Dedifferentiated amniotic fluid mesenchymal stem cell (primary cell): Measurements from ENCODE around the gene KLHL26.

Experiments
- DNase-seq: peaks from one replicate; pipeline ENCODE4 v3.0.0-alpha.2; 2016; ENCODE audit errors: extremely low spot score

The KLHL26 gene

DNA sequence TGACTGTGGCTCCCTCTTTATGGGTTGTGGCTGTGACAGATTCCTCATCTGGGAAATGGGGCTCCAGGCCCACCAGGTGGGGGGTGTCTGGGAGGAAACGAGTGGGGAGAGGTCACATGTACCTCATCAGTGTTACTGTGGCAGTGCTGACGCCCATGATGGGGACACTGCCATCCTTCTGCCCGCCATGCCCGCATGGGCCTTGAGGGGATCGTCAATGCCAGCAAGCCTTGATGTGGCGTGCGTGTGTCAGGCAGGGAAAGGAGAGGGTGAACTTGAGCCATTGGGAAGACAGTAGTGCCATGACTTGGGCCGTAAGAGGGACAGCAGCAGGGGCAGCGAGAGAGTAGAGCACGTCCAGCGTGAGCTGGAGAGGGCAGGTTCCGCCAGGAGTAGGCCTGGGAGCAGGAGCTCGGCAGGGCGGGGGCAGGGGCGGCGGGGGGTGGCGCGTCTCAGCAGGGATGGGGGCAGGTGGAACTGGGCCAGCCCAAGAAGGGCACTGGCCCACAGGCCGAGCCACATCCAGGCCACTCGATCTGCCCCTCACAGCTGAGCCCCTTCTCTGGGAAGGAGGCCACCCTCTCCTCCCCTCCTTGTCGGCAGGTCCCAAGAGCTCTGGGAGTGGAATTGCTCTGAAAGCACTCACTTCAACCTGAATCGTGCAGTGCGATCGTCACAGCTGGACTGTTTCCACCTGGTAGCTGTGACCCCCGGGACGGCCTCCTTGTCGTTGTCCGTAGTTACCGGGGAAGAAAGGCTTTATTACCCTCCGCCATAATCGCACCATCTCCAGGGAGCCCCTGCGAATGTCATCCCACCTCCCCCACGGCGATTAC is 9.9 kb downstream of the KLHL26 start:
- DNase-seq: no peak

DNA sequence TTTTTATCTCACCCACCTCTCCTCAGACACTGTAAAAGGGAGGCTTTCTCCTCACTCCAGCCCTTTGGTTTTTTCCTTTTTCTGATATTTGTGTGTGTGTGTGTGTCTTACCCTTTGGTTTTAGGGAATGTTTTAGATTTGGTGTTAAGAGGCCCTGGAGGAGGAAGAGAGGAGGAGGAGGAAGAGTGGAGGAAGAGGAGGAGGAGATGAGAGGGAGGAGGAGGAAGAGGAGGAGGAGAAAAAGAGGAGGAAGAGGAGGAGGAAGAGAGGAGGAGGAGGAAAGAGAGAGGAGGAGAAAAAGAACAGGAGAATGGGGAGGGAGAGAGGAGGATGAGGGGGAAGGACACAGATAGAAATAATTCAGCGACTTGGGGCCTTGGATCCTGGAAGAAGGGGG is 10.5 kb downstream of the KLHL26 start:
- no peak for DNase-seq

DNA sequence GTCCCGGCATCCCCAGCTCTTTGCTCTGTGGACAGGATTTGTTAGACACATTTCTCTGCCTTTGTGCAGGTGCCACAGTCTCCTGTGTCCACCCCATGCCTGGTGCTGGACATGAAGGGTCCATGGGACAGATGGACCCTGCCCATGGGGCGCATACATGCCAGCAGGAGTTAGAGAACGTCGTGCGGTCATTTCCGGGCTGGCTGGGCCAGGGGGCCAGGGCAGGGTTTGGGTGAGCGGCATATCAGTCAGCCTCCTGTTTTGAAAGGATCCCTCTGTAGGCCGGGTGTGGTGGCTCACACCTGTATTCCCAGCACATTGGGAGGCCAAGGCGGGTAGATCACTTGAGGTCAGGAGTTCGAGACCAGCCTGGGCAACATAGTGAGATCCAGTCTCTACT is 11.0 kb downstream of the KLHL26 start:
- no peak for DNase-seq

DNA sequence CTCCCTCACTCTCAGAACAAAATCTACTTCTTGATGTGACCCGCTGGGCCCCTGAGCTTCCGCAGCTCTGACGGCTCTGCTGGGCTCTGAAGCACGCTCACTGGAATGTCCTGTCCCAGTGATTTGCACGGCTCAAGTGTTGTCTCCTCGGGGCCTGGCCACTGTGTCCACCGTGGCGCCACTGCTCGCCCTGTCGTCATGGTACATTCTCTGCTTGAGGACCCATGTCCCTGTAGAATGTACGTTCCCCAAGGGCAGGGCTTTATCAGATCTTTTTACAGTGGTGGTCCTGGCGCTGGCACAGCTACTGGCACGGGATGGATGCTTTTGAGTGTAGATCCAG is 12.1 kb downstream of the KLHL26 start:
- DNase-seq: no peak

DNA sequence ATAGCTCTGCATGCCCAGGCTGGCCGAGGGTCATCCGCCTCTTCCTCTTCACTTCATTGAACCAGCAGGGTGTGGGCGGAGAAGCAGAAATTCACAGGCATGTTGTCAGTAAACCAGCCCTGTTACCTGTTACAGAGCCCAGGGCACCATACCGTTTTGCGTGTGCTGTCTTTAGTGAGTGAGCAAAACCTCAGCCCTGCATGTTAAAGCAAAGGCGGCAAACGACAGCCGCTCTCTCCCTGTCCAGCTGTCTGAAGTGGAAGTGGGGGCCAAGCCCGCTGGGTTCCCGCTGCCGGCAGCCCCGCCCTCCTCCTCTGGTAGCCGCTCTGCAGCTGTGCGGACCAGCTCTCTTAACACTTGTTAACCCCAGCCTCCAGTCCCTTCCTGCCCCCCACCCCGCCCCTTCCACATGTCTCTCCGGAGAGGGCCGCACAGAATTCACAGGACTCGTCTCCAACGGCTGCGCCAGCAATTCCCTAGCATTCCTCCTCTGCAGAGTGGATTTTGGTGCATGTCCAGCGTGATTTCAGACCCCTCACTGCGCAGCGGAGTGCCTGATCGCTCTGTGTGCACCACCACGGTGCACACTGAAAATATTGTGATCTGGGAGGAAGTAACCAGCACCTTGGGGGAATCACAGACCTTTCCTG is 12.7 kb downstream of the KLHL26 start:
- no peak for DNase-seq

DNA sequence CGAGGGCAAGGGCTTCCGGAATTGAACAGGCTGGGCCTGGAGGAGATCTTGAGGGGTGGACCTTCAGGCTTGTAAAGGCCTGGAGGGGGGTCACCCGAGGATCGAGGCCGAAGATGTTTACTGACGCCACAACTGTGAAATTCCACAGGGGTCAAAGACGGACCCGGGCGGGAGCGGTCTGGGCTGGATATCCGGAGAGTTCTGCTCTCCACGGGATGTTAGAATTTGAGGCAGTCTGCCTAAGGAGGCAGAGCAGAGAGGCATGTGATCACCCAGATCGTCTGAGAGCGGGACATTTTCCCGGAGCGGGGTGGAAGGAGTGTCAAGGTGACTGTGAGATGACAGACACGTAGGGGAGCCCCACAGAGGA is 13.2 kb downstream of the KLHL26 start:
- no peak for DNase-seq

DNA sequence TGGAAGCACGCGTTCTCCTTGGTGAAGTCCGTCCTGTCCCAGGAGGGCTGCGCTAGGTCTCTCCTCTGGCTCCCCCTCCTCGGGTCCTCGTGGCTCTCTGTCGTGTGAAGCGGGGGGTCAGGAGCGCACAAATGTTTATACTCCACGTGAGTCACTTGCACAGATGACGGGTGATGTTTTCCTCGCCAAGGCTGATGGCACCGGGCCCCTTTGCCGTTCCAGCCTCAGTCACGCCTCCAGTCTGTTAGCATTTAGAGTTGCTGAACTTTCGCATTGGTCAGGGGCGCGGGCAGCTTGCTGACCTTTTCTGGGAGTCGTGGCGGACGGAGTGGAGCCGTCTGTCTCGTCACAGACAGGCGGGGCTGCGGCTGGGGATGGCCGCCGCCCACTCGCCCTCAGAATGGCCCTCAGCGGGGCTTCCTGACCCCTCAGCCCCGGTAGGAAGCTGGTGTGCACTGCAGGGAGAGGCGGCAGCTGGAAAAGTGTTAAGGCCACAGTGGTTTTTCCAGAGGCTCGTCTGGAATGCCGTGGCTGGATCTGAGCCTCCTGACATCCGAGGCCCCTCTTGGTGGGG is 13.7 kb downstream of the KLHL26 start:
- DNase-seq: no peak

DNA sequence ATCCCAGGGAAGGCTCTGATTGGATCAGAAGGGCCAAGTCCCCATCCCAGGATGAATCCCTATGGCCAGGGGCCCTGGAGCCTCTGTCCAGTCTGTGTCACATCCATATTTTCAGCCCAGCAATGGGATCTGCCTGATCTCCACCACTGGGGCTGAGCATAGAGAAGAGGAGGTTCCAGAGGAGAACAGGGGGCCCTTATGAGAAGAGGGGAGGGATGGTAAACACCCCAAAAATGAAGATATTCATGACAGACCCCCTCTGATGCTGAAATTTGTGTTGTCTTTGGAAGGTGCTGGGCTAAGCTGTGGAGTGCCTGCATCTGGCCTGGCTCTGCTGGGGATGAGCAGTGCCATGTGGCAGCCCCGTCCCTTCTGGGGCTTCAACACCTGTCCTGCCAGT is 14.5 kb downstream of the KLHL26 start:
- DNase-seq: no peak

DNA sequence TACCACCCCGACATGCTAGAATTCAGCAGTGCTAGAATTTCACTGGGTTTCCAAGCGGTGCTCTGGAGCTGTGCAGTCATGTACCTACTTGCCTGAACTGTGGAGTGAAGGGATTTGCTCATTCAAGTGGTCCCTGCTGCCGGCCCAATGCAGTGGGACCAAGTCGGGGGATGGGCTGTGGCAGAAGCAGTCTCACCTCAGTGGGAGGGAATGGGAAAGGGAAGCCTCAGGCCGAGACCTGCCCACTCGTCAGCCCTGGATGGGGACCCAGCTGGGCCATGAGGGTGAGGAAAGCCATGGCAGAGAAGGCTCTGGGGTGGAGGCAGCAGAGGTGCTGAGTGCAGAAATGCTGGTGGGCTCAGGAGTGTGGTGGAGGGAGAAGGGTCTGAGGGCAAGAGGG is 14.9 kb downstream of the KLHL26 start:
- no peak for DNase-seq

DNA sequence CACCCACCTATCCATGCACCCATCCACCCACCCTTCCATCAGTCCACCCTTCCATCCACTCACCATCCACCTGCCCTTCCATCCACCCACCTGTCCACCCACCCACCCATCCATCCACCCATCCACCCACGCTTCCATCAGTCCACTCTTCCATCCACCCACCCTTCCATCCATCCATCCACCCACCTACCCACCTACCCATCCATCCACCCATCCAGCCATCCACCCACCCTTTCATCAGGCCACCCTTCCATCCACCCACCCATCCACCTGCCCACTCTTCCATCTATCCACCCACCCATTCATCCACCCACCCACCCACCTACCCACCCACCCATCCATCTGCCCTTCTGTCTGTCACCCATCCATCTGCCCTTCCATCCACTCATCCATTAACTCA is 17.0 kb downstream of the KLHL26 start:
- no peak for DNase-seq

DNA sequence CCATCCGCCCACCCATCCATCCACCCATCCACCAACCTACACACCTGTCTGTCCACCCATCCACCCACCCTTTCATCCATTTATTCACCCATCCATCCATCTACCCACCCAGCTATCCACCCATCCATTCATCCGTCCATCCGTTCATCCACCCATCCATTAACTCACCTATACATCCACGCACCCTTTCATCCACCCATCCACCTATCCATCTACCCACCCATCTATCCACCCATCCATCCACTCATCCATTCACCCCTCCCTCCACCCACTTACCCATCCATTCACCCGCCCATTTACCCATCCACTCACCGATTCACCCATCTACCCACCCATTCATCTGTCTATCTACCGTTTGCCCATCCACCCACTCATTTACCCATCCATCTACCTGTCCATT is 17.6 kb downstream of the KLHL26 start:
- no peak for DNase-seq

DNA sequence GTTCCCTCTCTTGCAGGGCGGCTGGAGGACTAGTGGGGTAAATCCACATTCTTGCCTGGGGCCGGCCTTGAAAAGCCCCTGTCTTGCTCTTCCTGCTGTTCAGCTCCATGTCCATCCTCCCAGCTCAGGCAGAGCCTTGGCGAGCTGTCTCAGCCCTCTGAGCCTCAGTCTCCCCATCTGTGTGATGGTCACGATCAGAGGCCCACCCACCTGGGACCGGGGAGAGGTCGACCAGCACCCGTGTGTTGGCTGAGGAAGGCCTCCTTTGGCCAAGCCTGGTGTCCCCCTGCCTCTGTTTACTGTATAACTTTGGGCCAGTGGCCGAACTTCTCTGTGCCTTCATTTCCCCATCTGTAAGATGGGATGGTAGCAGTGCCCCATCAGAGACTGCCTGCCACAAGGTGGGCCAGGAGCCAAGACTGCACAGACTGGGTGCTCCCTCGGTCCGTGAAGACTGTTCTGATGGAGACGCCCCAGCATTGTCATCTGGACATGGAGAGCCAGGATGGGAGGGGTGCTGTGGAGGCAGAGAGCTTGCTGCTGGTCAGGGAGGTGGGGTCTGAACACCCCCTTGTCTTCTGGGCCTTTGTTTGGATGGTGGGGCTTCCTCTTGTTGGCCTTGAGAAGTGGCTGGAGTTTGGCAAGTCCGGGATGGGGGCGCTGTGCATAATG is 18.5 kb downstream of the KLHL26 start:
- no peak for DNase-seq

DNA sequence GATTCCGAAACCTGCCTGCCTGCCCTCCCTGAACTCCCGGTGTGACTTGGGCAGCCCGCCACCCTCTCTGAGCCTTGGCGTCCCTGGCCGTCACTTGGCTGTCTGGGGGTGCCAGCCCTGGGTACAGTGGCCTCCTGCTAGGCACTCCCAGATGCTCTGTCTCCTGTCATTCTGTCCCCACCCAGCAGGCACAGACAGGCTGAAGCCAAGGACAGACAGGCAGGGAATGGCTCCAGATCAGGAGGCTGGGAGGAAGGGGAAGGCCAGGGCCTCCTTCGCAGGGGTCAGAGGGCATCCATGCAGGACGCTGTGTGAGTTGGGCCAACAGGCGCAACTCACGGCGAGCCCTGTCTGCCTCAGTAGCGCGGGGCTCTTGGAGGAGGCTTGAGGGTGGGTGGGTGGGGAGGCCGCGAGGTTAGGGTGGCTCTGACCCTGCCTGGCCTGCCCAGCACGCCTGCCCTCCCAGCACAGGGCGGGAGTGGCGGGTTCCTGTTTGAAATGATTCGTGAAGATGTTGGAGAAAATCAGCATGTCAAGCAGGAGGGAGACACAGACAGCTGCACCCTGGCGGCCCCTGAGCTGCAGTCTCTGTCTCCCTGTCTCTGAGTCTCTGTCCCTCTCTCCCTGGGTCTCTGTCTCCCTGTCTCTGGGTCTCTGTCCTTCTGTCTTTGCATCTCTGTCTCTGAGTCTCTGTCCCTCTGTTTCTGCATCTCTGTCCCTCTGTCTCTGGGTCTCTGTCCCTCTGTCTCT is 19.7 kb downstream of the KLHL26 start:
- no peak for DNase-seq

DNA sequence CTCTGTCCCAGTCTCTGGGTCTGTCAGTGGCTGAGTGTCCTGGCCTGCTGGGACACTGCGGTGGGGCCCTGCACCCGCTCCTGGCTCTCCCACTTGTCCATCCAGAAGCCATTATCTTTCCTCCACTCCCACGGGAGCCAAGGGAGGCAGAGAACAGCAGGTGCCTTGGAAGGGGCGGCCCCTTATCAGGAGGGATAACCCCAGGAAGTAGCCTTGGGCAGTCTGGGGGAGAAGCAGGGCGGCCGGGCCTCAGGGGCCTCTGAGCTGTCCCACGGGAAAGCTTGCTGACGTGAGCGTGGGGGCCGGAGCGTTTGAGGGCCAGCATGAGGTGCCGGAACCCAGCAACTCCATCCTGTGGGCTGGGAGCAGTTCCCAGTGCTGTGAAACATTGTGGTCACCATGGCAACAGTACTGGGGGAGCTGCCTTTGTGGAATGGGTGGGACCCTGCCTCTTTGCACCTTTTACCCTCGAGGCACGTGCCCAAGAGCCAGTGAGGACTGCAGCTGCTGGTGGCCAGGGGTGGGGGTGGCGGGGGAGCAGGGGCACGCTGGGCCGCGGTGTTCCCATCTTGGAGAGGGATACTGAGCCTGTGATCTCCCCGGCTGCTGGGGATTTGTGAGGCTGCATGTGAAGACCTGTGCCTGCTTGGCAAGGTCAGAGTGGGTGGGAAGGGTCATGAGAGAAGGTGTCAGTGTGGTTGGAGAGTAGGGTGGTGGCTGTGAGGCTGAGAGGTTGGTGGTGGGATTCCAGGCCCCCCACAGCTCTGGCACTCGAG is 20.9 kb downstream of the KLHL26 start:
- no peak for DNase-seq

DNA sequence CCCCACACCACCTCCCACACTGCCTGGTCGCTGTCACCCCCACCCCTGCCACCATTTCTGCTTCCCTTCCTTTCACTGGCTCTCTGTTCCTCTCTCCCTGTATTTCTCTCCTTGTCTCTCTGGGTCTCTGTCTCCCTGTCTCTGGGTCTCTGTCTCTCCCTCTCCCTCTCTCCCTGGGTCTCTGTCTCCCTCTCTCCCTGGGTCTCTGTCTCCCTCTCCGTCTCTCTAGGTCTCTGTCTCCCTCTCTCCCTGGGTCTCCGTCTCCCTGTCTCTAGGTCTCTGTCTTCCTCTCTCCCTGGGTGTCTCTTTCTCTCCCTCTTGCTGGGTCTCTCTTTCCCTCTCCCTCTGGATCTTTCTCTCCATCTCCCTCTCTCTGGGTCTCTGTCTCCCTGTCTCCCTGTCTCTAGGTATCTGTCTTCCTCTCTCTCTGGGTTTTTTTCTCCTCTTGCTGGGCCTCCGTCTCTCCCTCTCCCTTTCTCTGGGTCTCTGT is 21.6 kb downstream of the KLHL26 start:
- DNase-seq: no peak

DNA sequence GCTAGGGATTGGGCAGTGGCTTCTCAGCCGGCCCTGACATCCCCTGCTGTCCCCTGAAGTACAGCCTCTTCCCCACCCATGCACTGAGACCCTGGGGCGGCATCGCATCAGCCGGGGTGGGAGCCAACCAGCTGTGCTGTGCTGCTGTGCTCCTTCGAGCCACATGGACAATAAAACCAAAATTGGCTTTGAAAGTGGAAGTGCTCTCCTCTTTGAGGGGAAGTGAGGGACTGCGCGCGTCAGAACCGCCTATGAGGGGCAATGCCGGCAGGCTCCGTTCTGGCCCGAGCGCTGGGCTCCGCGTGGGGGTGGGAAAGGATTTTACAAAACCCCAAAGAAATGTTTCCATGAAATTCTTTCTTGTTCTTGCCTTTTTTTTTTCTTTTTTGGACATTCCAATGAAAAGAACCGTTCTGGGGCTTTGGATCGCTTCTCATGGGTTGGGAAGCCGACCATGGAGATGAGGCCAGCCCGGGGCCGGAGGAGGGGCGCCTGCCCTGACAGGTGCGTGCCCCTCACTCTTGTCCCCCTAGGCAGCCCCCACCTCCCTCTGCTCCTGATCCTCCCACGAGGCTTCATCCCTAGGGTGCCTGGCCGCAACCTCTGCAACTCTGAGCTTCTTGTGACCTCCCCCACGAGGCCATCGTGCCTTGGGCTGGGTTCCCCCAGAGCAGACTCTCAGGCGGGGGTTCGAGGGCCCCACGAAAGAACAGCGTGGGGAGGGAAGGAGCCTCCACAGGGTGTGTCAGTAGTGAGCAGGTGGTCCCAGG is 22.6 kb downstream of the KLHL26 start:
- DNase-seq: no peak

DNA sequence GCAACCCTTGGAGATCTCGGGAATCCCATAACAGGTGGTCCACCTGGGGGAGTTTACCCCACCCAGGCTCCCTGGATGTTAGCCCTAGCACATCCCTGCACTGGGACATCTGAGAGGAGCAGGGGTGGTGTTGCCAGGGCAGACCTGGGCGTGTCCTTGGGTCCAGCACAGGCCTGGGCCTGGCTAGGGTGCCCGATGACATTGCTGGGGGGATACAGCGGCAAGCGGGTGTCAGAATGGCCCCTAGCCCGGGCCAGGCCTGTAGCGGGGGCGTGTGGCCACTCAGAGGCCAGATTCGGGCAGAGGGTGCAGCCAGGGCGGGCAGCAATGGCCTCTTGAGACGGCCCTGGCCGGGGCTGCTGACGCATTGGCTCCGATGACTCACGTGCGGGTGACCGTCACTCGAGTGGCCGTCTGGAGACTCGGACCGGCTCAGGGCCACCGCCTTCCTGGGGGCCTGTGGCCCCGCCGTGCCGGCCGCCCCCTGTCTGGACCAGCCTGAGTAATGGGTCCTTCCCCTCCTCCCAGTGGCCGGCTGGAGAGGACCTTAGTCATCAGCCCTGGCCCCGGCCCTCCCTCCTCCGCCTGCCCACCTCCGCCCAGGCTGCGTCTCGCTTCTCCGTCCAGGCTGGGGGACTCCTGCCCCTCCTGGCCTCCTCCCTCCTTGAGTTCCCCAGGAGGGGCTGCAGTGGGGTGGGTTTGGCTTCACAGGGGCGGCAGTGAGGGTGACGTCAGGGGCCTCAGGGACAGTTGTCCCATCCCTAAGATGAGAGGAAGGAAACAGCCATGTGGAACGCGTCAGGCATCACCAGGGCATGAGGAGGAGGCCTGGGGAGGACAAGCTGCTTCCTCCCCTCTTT is 23.5 kb downstream of the KLHL26 start:
- DNase-seq: no peak

DNA sequence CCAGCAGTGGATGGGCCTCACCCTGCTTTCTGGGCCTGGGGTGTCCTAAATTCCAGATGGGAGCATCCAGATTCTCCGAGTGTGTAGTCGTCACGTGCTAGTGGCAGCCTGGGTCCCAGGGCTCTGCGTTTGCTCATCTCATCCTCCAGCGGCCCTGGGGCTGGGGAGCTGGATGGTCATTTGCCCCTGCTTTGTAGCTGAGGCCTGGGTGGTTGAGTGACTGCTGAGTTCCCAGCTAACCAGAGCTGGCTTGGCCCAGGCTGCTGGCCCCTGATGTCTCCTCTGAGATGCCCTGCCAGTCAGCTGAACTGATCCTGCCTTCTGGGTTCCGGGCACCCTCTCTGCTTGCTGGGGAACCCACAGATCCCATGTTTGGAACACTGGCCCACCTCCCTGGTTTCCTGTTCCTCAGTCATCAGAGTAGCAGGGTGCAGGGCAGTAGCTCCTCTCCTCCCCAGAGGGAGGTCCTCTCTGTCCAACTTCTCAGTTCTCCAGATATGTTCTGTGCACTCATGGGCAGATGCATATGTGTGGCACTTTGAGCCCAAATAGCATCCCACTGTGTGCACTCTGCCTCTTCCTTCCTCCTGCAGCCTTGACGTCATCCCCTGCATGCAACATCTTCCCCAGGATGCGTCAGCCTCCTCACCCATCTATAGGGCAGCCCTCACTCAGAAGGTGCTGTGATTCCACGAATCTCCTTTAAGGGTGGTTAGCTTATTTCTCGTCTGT is 24.3 kb downstream of the KLHL26 start:
- no peak for DNase-seq
